ENCODE measurements around the gene CCNY.

CCNY gene

DNA sequence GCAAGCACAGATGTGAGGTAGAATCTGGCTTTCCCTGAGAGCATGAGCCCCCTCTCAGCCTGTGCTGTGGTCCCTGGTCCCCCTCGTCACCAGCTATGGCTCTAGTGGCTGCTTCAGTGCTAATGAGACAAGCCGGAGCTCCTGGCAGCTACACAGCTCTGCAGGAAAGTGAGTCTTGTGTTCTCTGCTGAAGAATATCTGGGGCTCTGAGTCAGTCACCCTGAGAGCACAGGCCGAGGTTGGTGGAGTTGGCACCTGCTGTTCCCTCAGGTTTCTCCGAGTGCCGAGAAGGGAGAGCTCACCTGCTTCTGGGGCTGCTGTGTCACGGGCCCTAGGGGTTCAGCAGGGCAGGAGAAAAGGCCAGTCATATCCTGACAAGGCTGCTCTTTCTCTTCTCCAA, 231.6 kb downstream of the CCNY start:
- H3K9me2 ChIP-seq (replicated peaks; ENCODE audit: control insufficient read depth, low read length) = no peaks in the 10 kb centered on the region
- H3F3A ChIP-seq (ENCODE audit: control insufficient read depth, insufficient read depth) = no peaks in the 10 kb centered on the region
- no peaks in the 10 kb centered on the region for H3K79me2 ChIP-seq (ENCODE audit: control insufficient read depth, low read length)
- H4K20me1 ChIP-seq (ENCODE audit: control insufficient read depth, insufficient read depth, low read depth, low read length) = no peaks in the 10 kb centered on the region
- no peak overlapping the region for H3K4me3 ChIP-seq (ENCODE audit: low read length)
- H3K4me2 ChIP-seq (ENCODE audit: low read length) = no peak overlapping the region
- TF ChIP-seq, protein P1, sequence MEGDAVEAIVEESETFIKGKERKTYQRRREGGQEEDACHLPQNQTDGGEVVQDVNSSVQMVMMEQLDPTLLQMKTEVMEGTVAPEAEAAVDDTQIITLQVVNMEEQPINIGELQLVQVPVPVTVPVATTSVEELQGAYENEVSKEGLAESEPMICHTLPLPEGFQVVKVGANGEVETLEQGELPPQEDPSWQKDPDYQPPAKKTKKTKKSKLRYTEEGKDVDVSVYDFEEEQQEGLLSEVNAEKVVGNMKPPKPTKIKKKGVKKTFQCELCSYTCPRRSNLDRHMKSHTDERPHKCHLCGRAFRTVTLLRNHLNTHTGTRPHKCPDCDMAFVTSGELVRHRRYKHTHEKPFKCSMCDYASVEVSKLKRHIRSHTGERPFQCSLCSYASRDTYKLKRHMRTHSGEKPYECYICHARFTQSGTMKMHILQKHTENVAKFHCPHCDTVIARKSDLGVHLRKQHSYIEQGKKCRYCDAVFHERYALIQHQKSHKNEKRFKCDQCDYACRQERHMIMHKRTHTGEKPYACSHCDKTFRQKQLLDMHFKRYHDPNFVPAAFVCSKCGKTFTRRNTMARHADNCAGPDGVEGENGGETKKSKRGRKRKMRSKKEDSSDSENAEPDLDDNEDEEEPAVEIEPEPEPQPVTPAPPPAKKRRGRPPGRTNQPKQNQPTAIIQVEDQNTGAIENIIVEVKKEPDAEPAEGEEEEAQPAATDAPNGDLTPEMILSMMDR (IDR thresholded peaks at IDR 0.05; ENCODE audit: low read depth, low read length, poor library complexity, severe bottlenecking) = no peak
- no peak for TF ChIP-seq EZH2phosphoT487 (IDR thresholded peaks at IDR 0.05; ENCODE audit: borderline replicate concordance, low read length)
- H3K36me3 ChIP-seq (ENCODE audit: control insufficient read depth, low read length) = no peaks in the 10 kb centered on the region; the same call in 1 of the 2 replicates
- no peaks in the 10 kb centered on the region for H3K9me3 ChIP-seq (ENCODE audit: control insufficient read depth, insufficient read depth, low read length)
- H3K27ac ChIP-seq (ENCODE audit: low read depth, low read length) = no peak overlapping the region
- no peaks in the 10 kb centered on the region for H3K27me3 ChIP-seq (ENCODE audit: control insufficient read depth, low read length)
- peaks cover 8% of the 10 kb centered on the region for H3K4me1 ChIP-seq (ENCODE audit: control insufficient read depth, low read length)

DNA sequence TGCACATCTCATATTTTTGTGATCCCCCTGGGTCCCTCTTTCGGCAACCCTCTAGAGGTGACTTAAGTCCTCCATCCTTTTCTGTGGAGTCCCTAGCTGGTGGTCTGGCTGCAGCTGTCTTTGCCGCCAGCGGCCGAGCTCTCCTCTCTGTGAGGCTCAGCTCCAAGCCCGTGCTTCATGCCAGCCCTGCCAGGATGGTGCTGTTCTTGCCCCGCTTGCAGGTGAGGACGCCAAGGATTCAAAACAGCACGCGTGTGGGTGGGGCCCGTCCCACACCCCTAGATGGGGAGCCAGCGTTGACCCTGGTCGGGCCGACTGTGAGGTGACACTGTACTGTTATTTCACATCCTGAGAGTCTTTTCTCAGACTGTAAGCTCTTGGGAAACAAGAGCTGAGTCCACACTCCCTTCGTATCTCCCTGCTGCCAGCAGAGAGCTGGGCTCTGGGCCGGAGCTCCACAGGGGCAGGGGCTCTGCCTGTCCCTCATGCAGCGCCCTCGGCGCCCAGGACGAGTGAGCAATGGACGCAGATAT, 232.2 kb downstream of the CCNY start:
- no peak overlapping the region for H3K4me3 ChIP-seq (ENCODE audit: low read length)
- no peak for TF ChIP-seq EZH2phosphoT487 (IDR thresholded peaks at IDR 0.05; ENCODE audit: borderline replicate concordance, low read length)
- TF ChIP-seq, protein P1 (IDR thresholded peaks at IDR 0.05; ENCODE audit: low read depth, low read length, poor library complexity, severe bottlenecking) = no peak
- H3K27ac ChIP-seq (ENCODE audit: low read depth, low read length) = no peak overlapping the region
- no peak overlapping the region for H3K4me2 ChIP-seq (ENCODE audit: low read length)
- no peaks in the 10 kb centered on the region for H4K20me1 ChIP-seq (ENCODE audit: control insufficient read depth, insufficient read depth, low read depth, low read length)
- no peaks in the 10 kb centered on the region for H3F3A ChIP-seq (ENCODE audit: control insufficient read depth, insufficient read depth)
- H3K36me3 ChIP-seq (ENCODE audit: control insufficient read depth, low read length) = no peaks in the 10 kb centered on the region; the same call in 1 of the 2 replicates
- no peaks in the 10 kb centered on the region for H3K9me2 ChIP-seq (replicated peaks; ENCODE audit: control insufficient read depth, low read length)
- no peaks in the 10 kb centered on the region for H3K9me3 ChIP-seq (ENCODE audit: control insufficient read depth, insufficient read depth, low read length)
- H3K27me3 ChIP-seq (ENCODE audit: control insufficient read depth, low read length) = no peaks in the 10 kb centered on the region
- H3K4me1 ChIP-seq (ENCODE audit: control insufficient read depth, low read length) = peaks cover 8% of the 10 kb centered on the region
- no peaks in the 10 kb centered on the region for H3K79me2 ChIP-seq (ENCODE audit: control insufficient read depth, low read length)

DNA sequence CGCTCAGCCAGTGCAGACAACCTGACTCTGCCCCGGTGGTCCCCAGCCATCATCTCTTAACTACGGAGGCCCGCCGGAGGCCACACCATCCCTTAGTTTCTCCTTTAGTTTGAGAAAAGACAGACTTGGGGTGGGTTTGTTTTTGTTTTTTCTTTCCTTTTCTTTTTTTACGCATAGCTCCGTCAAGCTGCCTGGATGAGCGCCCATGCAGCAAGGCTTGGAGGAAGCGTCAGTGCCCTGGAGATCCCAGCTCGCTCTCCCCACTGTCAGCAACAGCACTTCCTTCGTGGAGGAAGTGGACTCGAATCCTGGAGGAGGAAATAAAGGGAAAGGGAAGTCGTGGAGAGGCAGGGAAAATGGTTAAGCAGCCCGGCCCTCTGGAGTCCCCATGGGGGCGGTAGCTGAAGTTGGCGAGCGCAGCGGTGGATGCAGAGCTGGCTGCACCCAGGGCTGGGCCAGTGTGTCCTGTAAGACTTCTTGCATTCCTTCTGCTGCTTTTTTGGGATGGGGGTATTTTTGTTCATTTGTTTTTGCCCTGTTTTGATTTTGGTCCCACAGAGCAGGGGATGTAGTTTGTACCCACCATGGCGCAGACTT, 232.9 kb downstream of the CCNY start:
- Histone ChIP-seq H3K79me2 (ENCODE audit: control insufficient read depth, low read length) (no peaks in the 10 kb centered on the region), H3K4me2 (ENCODE audit: low read length) (no peak overlapping the region), H4K20me1 (ENCODE audit: control insufficient read depth, insufficient read depth, low read depth, low read length) (no peaks in the 10 kb centered on the region), H3K27ac (ENCODE audit: low read depth, low read length) (no peak overlapping the region), H3K27me3 (ENCODE audit: control insufficient read depth, low read length) (no peaks in the 10 kb centered on the region), H3K36me3 (ENCODE audit: control insufficient read depth, low read length) (no peaks in the 10 kb centered on the region; the same call in 1 of the 2 replicates), H3K4me3 (ENCODE audit: low read length) (no peak overlapping the region), H3F3A (ENCODE audit: control insufficient read depth, insufficient read depth) (no peaks in the 10 kb centered on the region), H3K4me1 (ENCODE audit: control insufficient read depth, low read length) (peaks cover 7% of the 10 kb centered on the region), H3K9me2 (replicated peaks; ENCODE audit: control insufficient read depth, low read length) (no peaks in the 10 kb centered on the region), H3K9me3 (ENCODE audit: control insufficient read depth, insufficient read depth, low read length) (no peaks in the 10 kb centered on the region)
- TF ChIP-seq EZH2phosphoT487 (IDR thresholded peaks at IDR 0.05; ENCODE audit: borderline replicate concordance, low read length) = no peak
- TF ChIP-seq, protein P1 (IDR thresholded peaks at IDR 0.05; ENCODE audit: low read depth, low read length, poor library complexity, severe bottlenecking) = no peak

Data from DOHH2 (cell line).